Esophagus squamous epithelium (tissue), 5 donors: Measurements from ENCODE around the gene CRYBB2. TPM values are rescaled to one million over a fixed set of nuclear protein-coding genes. Genes with fewer than 3 reads are reported as not detected.

Source experiments
- DNase-seq: peaks from one replicate; lab custom pipeline; 2025; lab: John Stamatoyannopoulos, UW
- H3K27ac ChIP-seq, 4 donors: fragments of 200-600 bp; sonication (generic); one replicate each; pipeline ENCODE4 v1.5.1; 2016 to 2019; ENCODE audit warnings: mild to moderate bottlenecking in 1 of 4
- H3K27me3 ChIP-seq, 4 donors: fragments of 200-600 bp; sonication (generic); 1 replicate in 3 of 4; 2 replicates in 1 of 4; pipeline versions ENCODE4 v1.5.1 to v1.6.0; 2017 to 2021; ENCODE audit warnings: antibody characterized with exemption in 1 of 4
- H3K36me3 ChIP-seq, 3 donors: fragments of 200-600 bp; sonication (generic); one replicate each; pipeline ENCODE4 v1.5.1; 2016 to 2019
- H3K4me1 ChIP-seq, 3 donors: fragments of 200-600 bp; sonication (generic); one replicate each; pipeline ENCODE4 v1.5.1; 2017 to 2019
- H3K4me3 ChIP-seq, 4 donors: fragments of 200-600 bp; sonication (generic); 1 replicate in 3 of 4; 2 replicates in 1 of 4; pipeline ENCODE4 v1.5.1; 2016 to 2019; ENCODE audit warnings: mild to moderate bottlenecking in 2 of 4, moderate library complexity in 1 of 4
- H3K9me3 ChIP-seq, 3 donors: fragments of 200-600 bp; sonication (generic); one replicate each; pipeline ENCODE4 v1.5.1; 2016 to 2019
- CTCF ChIP-seq, 6 experiments: fragments of 450-650 bp in 4 of 6; fragments of 200-600 bp in 2 of 6; sonication (generic) in 2 of 6; IDR thresholded peaks; one replicate each; pipeline ENCODE4 v1.5.1; 2016 to 2019; ENCODE audit warnings: antibody characterized with exemption in 6 of 6, mild to moderate bottlenecking in 4 of 6, moderate library complexity in 4 of 6
- POLR2A ChIP-seq, 4 donors: fragments of 450-650 bp; IDR thresholded peaks; one replicate each; pipeline ENCODE4 v1.6.1; 2017; ENCODE audit warnings: antibody characterized with exemption in 4 of 4, mild to moderate bottlenecking in 4 of 4, moderate library complexity in 3 of 4
- WGBS, 2 donors: methylation state at CpG; one replicate each; pipeline ENCODE4 v1.1.5; 2018; 5-methylcytosine and 5-hydroxymethylcytosine counted together
- intact Hi-C: fragments of 100-400 bp; cut with DNase I; formaldehyde crosslinking; loops from one replicate; pipeline ENCODE4 v1.15.0; 2022
- total RNA-seq, 4 donors: library from RNA; depleted of rRNA; stranded (reverse); fragments of >200 nt; gene quantifications; one replicate each; pipeline ENCODE4 v1.1.0, GENCODE V29; 2016
- donor health status: DM: yes; HTN: yes; CAD: no.

CRYBB2 gene
- total RNA-seq, 4 donors from 2014 or later: not detected

DNA sequence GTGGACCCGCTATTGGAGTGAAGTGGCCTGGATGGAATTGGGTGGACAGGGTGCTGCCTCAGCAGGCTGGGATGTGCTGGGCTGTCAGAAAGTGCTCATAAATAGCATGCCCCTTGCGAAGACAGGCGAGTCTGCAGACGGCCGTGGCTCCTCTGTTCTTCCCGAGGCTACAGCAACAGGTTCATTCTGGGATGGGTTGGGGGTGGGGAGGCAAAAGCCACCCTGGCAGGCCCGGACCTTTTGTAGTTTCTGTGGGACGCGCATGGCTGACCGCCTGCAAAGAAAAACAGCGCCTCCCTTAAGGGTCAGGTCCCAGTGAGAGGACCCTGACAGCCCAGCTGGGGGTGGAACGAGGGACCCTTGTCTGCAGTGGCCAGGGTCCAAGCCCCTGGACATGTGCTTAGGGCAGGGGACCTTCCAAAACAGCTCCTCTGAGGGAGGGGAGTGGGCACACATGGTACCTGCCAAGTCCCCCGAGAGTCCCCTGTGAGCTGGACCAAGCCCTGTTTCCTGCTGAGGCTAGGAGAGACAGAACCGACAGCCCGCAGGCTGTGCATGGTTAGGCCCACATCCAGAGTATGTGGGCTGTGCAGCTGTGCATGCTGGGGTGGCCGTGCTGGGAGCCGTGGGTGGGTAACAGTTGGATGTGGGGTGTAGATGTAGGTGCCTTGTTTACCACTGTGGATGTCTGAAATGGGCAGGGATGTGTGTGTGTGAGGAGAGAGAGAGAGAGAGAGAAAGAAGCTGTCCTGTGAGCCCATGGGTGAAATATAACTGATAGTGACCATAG, 19.5 kb upstream of the CRYBB2 start, which contains the start of gene CRYBB3:
Gene CRYBB3, plus strand, starts transcription at position 128 of the 790 bp plus-strand sequence. CDS start 1,539 bp downstream, outside the sequence.
- intact Hi-C loops: no loop called here
- DNase-seq: no peak
- Histone ChIP-seq H3K27me3 (no peaks in the 10 kb centered on the region), H3K4me1 (no peaks in the 10 kb centered on the region), H3K4me3 (no peak within 1 kb of the TSS), H3K9me3 (no peaks in the 10 kb centered on the region), H3K27ac (no peak within 1 kb of the TSS), H3K36me3 (peaks cover 0 to 87% (median 6%) of the 10 kb centered on the region in 3 donors)
- 59 to 66% methylated on average over 4 to 8 of the region's 17 CpGs for WGBS, 2 donors
- TF ChIP-seq CTCF (IDR thresholded peaks at IDR 0.05) (no peak), POLR2A (IDR thresholded peaks at IDR 0.05) (no peak)

DNA sequence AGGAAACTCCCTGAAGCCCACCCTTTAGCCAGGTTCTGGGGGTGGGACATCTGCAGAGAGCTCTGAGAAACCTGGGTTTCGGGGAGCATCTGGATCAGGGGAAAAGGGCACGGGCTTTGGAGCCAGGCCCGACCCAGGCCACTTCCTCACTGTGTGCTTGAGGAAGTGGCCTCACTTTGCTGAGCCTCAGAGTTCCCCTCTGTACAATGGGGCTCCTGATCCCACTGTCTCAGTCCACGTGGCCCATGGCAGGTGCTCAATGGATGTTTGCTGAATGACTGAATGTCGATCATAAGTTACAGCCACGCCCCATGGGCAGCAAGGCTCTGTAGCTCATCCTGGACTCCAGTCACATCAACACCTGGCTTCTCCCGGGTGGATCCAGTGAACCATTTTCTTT, 18.5 kb upstream of the CRYBB2 start:
- Histone ChIP-seq H3K27ac (no peak overlapping the region), H3K36me3 (peaks cover 0 to 82% (median 3%) of the 10 kb centered on the region in 3 donors), H3K4me1 (no peaks in the 10 kb centered on the region), H3K27me3 (no peaks in the 10 kb centered on the region), H3K4me3 (no peak overlapping the region), H3K9me3 (no peaks in the 10 kb centered on the region)
- TF ChIP-seq CTCF (IDR thresholded peaks at IDR 0.05) (no peak), POLR2A (IDR thresholded peaks at IDR 0.05) (no peak)
- DNase-seq: no peak
- 60 to 80% methylated on average over 2 to 6 of the region's 7 CpGs for WGBS, 2 donors
- intact Hi-C loops: no loop called here

GRCh38 chr22:25201557-25202273, 17.7 kb upstream of the CRYBB2 start:
- intact Hi-C loops: no loop called here
- no peaks in the 10 kb centered on the region for H3K9me3 ChIP-seq
- peaks cover 0 to 74% (median 3%) of the 10 kb centered on the region in 3 donors for H3K36me3 ChIP-seq
- H3K27me3 ChIP-seq: no peaks in the 10 kb centered on the region
- DNase-seq: no peak
- no peak overlapping the region for H3K4me3 ChIP-seq
- TF ChIP-seq CTCF (IDR thresholded peaks at IDR 0.05) (no peak), POLR2A (IDR thresholded peaks at IDR 0.05) (no peak)
- 52 to 72% methylated on average over 8 to 10 of the region's 10 CpGs for WGBS, 2 donors
- no peak overlapping the region for H3K27ac ChIP-seq
- H3K4me1 ChIP-seq: no peaks in the 10 kb centered on the region

DNA sequence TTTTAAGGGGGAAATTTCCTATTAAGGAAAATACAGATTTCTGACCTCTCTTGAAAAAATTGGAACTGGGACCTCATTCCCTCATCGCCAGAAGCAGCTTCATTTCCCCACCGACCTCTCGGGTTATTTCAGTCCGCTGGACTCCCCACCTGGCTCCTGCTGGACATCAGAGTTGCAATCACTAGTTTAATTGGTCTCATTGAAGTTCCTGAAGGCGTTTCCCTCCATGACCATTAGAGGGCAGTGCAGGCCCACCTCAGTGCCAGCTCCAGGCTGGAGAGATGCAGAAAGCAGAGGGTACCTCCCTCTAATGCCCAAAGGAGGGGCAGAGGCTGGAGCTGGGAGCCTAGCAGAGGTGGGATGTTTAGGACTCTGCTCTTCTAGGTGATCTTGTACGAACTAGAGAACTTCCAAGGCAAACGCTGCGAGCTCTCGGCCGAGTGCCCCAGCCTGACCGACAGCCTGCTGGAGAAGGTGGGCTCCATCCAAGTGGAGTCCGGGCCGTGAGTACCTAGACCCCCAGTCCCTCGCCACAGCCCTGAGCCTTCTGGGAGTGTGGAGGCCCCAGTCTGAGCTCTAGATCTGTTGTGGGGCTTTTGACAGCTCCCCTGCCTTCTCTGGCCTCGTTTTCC, 17.0 kb upstream of the CRYBB2 start:
- TF ChIP-seq POLR2A (IDR thresholded peaks at IDR 0.05): no peak
- TF ChIP-seq CTCF (IDR thresholded peaks at IDR 0.05): peak; percentile 54 to 82 (median 72)
- H3K4me3 ChIP-seq: no peak overlapping the region
- WGBS, 2 donors: 24 to 60% methylated on average over 7 to 9 of the region's 15 CpGs
- no peaks in the 10 kb centered on the region for H3K27me3 ChIP-seq
- no peak overlapping the region for H3K27ac ChIP-seq
- H3K36me3 ChIP-seq: peaks cover 0 to 67% (median under 1%) of the 10 kb centered on the region in 3 donors
- H3K4me1 ChIP-seq: no peaks in the 10 kb centered on the region
- no peaks in the 10 kb centered on the region for H3K9me3 ChIP-seq
- DNase-seq: no peak
- intact Hi-C loops: no loop called here
